GM12891 (cell line): ENCODE results near the gene NSD2.

Experiments used
- POLR2A ChIP-seq: IDR thresholded peaks from 2 replicates; pipeline ENCODE4 v1.6.1; 2011; ENCODE audit warnings: low read depth, low read length, control low read depth
- POLR2AphosphoS5 ChIP-seq: IDR thresholded peaks from 2 replicates; pipeline ENCODE4 v1.6.1; 2011; ENCODE audit warnings: low read depth, low read length, control low read depth
- POU2F2 ChIP-seq: IDR thresholded peaks from 2 replicates; pipeline ENCODE4 v1.6.1; 2011; ENCODE audit warnings: low read depth, mild to moderate bottlenecking, control low read depth, low read length, moderate library complexity
- SPI1 ChIP-seq: IDR thresholded peaks from 2 replicates; pipeline ENCODE4 v1.6.1; 2011; ENCODE audit warnings: low read depth, low read length, control low read depth
- TAF1 ChIP-seq: IDR thresholded peaks from 2 replicates; pipeline ENCODE4 v1.6.1; 2011; ENCODE audit warnings: low read depth, low read length, control low read depth

DNA sequence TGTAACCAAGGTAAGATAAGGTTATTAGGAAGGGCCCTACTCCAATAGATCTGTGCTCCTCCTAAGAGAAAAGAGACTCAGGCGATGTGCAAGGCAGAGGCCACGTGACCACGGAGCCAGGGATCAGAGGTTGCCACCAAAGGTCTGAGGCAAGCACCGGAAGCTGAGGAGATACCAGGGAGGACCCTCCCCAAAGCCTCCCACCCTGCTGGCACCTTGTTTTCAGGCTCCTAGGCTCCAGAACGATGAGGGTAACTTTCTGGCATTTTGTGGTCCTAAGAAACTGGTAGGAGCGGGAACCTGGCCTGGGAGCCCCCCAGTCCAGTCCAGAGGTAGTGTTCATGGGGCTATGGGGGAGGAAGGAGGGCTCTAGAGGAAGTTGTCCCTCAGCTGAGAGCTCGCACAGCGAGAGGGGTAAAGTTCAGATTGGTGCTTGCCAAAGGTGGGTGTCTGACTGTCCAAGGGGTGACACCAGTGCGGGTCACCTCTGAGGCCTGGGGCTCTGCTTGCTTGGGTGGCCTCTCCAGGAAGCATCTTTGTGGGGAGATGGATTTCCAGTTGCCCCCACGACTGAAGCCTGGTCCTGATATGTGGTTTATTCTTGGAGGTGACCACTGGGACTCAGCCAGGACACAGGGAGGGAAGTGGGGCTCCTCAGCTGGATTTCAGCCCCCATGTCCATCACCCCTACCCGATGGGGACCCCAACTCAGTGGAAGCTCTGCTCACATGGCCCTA is 7.7 kb upstream of the NSD2 start:
- no peak for TF ChIP-seq POLR2A
- no peak for TF ChIP-seq TAF1
- TF ChIP-seq POLR2AphosphoS5 = no peak
- TF ChIP-seq POU2F2 = no peak
- TF ChIP-seq SPI1 = no peak
